NCI-H1092 treated with DMSO at 0.1 percent for 48 hours (cell line): ENCODE results near the gene PPIE.
A peak's percentile ranks its signal among the peaks of the same experiment; 100 is the strongest.

ENCODE experiments used
- DNase-seq: peaks from one replicate; lab custom pipeline; 2025; lab: John Stamatoyannopoulos, UW

The PPIE gene

DNA sequence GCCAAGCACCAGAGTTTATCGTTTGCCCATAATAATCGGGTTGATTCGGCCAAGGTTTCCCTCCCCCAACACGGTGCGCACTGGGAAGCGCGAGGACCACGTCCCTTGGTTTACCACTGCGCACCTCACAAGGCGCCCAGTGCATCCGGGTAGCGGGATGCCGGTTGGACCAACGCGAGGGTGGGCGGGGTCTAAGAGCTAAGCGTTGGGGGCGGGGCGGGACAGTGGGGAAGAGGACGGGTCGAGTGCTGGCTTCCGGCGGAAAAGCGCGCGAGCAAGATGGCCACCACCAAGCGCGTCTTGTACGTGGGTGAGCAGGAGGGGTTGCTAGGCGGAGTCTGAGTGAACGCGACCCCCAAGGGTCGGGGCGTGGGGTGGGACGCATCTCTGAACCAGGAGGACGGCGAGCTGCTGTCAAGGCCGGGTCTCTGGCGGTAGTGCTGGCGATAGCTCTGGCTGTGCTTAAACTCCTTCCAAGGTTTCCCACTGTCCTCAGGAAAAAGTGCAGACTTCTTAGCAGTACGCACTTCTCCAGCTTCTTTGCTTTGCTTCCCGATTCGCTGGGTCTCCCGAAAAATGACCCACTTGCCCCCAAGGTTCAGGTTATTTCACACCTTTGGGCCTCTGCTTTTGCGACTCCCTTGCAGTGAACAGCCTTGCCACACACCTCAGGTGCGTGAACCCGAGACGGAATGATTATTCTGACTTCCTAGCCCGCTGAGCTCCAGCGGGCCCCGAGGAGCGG is at the start of gene PPIE:
Gene PPIE, plus strand, starts transcription at position 261 of the 745 bp plus-strand sequence. Its CDS starts 19 bp downstream, at position 280.
- DNase-seq = peak; percentile 99

- no peak for DNase-seq
Measured at GRCh38 chr1:39689214-39689613, 49.5 kb upstream of the PPIE start.

- no peak for DNase-seq
Measured at GRCh38 chr1:39689635-39690034, 49.0 kb upstream of the PPIE start.

DNA sequence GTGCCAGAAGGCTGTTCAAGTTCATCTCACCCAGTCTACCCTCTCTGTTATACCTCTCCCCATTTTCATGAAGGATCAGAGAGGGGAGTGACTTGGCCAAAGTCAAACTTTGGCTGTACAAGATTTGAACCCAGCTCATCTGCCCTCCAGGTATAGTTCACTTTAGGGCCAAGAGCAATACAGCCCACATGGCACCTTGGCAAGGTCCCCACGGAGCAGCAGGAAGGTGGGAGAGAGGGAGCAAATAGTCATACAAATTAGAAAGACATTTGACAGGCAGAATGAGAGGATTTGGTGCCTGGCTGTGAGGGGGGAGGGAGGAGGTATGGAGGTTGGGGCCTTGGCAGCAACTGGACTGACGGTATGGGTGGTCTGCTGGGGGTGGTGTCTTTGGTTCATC is 48.5 kb upstream of the PPIE start:
- no peak for DNase-seq

DNA sequence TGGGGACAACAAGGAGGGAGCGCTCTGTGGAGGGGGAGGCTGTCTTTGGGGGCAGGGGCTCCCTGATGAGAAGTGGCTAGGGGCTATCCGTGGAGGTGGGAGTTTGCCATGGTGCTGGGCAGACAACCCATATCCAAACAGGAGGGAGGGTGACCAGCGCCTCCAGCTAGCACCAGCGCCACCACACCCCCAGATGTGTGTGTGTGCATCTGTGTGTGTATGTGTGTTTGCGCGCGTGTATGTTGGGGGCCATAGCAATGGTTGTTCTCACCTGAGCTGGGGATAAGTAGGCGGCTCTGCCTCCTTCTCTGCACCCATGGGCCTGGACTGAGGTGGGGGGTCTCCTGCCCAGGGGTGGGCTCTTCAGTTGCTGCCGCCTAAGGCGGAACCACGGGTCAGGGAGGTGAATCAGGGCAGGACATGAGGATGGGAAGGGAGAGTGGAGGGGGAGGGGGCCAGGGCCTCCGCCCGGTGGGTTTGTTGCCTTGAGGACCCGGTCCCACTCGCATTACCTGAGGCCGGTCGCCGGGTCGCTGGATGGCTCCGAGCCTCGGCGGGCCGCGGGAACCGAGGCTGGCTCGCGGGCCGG is 47.8 kb upstream of the PPIE start:
- DNase-seq = no peak

GRCh38 chr1:39691383-39692151 is 47.1 kb upstream of the PPIE start, which contains the start of gene HPCAL4:
Gene HPCAL4, minus strand, starts transcription at chr1:39691433. Its CDS starts 6,830 bp downstream, at chr1:39684603.
- peak; percentile 100 for DNase-seq

GRCh38 chr1:39692152-39693074 is 46.3 kb upstream of the PPIE start:
- DNase-seq = no peak

GRCh38 chr1:39694026-39694425 is 44.7 kb upstream of the PPIE start:
- no peak for DNase-seq

DNA sequence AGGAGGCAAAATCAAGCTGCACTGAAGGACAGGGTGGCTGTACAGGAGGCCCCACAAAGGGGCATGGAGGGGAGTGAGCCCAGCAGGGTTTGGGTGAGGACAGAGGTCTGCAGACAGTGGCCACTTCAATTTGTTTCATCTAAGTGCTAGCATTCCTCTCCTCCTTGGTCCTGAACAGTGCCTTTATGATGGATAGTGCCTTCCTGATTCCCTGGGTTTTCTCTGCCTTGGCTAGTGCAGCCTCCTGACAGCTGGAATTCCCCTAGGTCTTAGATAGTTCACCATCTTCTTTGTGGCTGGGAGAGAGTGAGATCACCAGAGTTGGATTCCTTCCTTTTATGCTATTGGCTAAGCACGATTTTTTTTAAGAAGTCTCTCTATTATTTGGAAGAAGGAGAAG is 43.7 kb upstream of the PPIE start:
- no peak for DNase-seq

DNA sequence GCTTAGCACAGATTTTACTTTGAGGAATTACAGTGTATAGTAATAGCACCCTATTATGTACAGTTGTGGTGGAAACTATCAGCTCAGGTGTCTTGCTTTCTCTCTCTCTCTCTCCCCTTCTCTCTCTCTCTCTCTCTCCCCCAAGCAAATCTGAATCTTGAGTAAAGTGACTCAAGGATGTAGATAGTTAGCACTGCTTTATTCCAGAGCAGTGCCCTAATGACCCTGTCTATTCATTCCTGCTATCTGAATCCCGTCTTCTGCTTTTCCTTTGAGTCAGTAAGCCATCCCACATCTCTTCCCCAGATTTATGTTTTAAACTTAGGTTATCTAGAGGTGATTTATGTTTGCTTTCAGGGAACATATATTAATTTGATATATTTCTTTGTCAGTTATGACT is 42.2 kb upstream of the PPIE start:
- no peak for DNase-seq

- no peak for DNase-seq
Measured at GRCh38 chr1:39698568-39698967, 40.1 kb upstream of the PPIE start.

GRCh38 chr1:39699419-39699818 is 39.3 kb upstream of the PPIE start:
- no peak for DNase-seq

GRCh38 chr1:39700348-39700747 is 38.3 kb upstream of the PPIE start:
- no peak for DNase-seq

DNA sequence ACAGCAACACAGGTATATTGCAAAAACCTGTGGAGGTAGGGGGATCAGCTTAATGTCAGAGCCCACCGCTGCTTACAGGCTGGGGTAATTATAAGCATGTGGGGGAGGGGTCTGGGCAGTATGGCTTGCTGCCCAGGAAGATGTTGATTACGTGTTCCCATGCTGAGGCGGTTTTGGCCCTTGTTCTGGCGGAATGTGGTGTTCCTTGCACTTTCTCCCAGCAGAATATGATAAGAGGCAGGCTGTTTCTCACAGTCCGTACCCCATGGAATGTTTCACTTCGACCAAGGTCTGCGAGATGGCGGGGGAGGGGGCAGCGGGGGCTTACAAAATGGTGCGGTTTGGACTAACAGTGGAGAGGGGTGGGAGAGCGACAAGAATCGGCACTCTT is 37.6 kb upstream of the PPIE start:
- DNase-seq = peak; percentile 100

DNA sequence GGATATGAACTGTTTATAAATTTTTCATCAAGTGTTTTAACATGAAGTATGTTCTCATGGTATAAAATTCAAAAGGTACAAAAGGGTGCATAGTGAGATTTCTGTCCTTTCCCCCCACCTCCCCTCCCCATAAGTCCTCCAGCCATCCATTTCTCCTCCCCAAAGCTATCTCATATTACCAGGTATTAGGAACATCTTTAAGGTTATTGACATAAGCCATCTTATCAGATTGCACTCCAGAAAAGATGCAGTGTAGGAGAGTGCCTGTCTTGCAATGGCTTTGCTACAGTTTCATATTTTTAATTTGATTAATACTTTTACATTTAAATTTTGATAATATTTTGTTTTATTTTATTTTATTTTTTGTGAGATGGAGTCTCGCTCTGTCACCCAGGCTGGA is 33.9 kb upstream of the PPIE start:
- no peak for DNase-seq

- no peak for DNase-seq
Measured at GRCh38 chr1:39707506-39707905, 31.2 kb upstream of the PPIE start.

GRCh38 chr1:39711104-39711965 is 27.3 kb upstream of the PPIE start:
- no peak for DNase-seq

DNA sequence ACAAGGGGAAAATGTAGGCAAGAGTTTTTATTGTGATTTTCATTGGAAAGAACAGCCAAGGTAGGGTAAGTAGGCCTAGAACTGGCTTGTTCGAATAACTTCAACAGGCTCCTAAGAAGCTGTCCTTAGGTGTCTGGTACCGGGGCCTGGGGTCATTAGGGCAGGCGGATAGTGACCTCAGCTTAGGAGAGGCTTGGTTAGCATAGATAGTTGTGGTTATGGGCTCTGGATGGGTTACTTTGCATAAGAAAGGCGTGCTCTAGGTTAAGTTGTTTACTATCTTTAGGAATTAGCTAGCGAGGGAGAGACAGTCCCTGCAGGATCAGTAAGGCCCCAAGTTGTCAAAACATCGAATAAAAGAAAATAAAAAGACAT is 26.7 kb upstream of the PPIE start:
- DNase-seq = no peak

GRCh38 chr1:39713557-39713956 is 25.1 kb upstream of the PPIE start:
- no peak for DNase-seq

GRCh38 chr1:39717809-39718208 is 20.9 kb upstream of the PPIE start:
- DNase-seq = no peak
